H54 (cell line): ENCODE data around the gene SLC26A4.

Experiments
- DNase-seq: peaks from one replicate; pipeline ENCODE4 v3.0.0; 2011; ENCODE audit warnings: low spot score, mixed read lengths; ENCODE audit not compliant: insufficient read length
- FAIRE-seq: peaks from 3 replicates; lab custom pipeline; 2011; peaks lifted over from hg19 to GRCh38; lab: Jason Lieb, UNC
- POLR2A ChIP-seq: IDR thresholded peaks from 2 replicates; pipeline ENCODE4 v1.6.1; 2011; ENCODE audit warnings: low read depth, mild to moderate bottlenecking, low read length

SLC26A4 gene

GRCh38 chr7:107723255-107723654 is 62.6 kb downstream of the SLC26A4 start:
- no peak for TF ChIP-seq POLR2A
- DNase-seq (no peak), FAIRE-seq (no peak)

- FAIRE-seq (peak; percentile 90), DNase-seq (no peak)
- TF ChIP-seq POLR2A, result no peak
Observed at GRCh38 chr7:107725138-107725740, 64.6 kb downstream of the SLC26A4 start.

DNA sequence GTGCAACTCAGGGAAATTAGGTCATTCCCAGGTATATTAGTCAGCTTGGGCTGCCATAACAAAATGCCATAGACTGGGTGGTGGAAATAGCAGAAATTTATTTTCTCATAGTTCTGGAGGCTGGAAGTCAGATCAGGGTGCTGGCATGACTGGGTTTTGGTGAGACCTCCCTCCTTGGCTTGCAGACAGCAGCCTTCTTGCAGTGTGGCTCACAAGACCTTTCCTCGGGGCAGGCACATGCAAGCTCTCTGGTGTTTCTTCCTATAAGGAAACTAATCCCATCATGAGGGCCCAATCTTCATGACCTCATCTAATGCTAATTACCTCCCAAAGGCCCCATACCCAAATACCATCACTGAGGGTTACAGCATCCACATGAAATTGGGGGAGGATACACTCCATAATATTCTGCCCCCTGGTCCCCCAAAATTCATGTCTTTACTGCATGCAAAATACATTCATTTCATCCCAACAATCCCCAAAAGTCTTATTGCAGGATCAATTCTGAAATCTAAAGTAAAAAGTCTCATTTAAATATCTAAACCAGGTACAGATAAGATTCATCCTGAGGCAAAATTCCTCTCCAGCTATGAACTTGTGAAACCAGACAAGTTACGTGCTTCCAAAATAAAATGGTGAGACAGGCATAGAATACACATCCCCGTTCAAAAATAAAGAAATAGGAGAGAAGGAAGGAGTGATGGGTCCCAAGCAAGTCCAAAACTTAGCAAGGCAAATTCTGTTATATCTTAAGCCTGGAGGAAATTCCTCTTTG is 65.9 kb downstream of the SLC26A4 start:
- no peak for DNase-seq
- FAIRE-seq, result no peak
- no peak for TF ChIP-seq POLR2A

DNA sequence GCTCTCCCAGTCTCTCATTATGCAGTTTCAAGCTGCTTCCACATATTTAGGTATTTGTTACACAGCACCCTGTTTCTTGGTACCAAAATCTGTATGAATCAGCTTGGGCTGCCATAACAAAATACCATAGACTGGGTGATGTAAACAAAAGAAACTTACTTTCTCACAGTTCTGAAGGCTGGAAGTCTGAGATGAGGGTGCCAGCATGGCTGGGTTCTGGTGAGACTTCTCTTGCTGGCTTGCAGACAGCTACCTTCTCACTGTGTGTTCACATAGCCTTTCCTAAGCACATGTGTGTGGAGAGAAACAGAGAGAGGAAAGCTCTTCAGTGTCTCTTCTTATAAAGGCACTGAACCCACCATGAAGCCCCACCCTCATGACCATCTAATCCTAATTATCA is 67.6 kb downstream of the SLC26A4 start:
- FAIRE-seq, result no peak
- no peak for DNase-seq
- no peak for TF ChIP-seq POLR2A

GRCh38 chr7:107742678-107743566 is 82.3 kb downstream of the SLC26A4 start:
- DNase-seq, result peak; percentile 38
- no peak; the same call in 1 of the 2 replicates for TF ChIP-seq POLR2A
- FAIRE-seq, result no peak

DNA sequence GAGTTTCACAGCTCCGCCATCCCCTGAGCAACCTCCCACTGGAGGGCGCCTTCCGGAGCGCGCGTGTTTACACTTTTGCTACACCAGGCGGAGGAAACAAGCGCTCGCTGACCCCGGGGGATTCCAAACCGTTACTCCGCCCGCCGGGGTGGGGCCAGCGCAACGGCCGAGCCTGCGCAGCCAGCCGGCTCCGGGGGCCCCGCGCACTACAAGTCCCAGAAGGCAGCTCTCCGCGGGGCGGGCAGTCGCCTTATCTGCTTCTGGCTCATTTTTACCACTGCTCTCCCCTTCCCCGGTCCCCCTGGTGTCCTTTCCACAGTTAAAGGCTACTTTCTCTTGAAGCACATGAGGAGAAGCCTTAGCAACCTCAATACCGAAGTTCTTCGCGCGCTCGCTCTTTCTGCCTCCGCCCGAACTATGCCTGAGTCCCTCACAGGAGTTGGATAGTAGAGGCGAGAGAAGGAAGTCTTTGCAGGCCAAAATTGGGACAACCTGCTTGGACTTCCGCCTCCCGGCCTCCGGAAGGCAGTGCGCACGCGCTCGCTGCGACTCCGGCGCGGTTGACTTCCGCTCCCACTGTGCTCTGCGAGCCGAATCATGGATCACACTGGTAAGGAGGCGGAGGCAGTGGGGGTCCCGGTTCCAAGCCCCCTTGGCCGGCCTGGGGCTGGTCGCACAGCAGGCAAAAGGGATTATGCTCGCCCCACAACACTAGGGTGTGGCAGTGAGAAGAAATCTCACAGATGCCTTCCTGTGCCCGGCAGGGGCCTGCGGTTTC is 83.1 kb downstream of the SLC26A4 start, which contains the start of gene CBLL1:
TSS of gene CBLL1 (plus strand) at position 576 of the 778 bp plus-strand sequence. CDS start at position 598, 22 bp downstream.
- peak; percentile 82 for FAIRE-seq
- TF ChIP-seq POLR2A, result peak; percentile 77
- peak; percentile 76 for DNase-seq

DNA sequence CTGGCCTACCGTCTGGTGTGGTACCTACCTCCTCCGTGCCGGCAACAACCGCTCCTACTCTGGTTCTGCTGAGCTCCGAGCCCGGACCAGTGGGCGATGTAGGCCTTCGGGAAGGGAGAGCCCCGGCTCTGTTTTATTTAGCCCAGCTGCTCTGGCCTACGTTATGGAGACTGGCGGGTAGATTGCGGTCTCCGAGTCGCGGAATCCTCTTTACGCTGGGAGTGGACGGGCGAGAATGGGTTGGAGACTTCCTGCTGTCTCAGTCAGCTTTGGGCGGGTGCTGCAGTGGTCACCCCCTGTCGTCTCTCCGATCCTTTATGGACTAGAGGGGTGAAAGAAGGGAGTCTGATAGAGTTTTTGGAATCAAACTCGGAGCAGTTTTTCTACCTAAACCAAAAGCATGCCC is 83.7 kb downstream of the SLC26A4 start:
- DNase-seq (no peak), FAIRE-seq (no peak)
- TF ChIP-seq POLR2A, result no peak

GRCh38 chr7:107746006-107746405 is 85.4 kb downstream of the SLC26A4 start:
- no peak for TF ChIP-seq POLR2A
- DNase-seq (no peak), FAIRE-seq (no peak)

- TF ChIP-seq POLR2A, result no peak
- no peak for FAIRE-seq
Observed at GRCh38 chr7:107751113-107751512, 90.5 kb downstream of the SLC26A4 start.

DNA sequence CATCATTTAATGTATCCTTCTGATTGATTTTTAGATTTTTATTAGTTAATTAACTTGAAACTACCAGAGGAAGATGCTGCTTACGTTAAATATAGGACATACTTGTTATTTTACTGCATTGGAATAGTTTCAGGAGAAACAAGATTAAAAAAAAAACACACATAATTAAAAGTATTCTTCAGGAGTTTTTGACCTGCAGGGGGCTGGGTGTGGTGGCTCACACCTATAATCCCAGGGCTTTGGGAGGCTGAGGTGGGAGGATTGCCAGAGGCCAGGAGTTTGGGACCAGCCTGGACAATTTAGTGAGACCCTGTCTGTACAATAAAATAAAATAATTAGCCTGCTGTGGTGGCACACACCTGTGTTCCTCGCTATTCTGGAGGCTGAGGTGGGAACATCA is 94.0 kb downstream of the SLC26A4 start:
- TF ChIP-seq POLR2A, result no peak
- DNase-seq, result no peak
- FAIRE-seq, result no peak

More at GRCh38 chr7:107751113-107751512, 90.5 kb downstream of the SLC26A4 start:
- DNase-seq, result no peak

- FAIRE-seq (no peak), DNase-seq (no peak)
- no peak for TF ChIP-seq POLR2A
Observed at GRCh38 chr7:107758667-107759066, 98.0 kb downstream of the SLC26A4 start.

- DNase-seq (no peak), FAIRE-seq (no peak)
- TF ChIP-seq POLR2A, result no peak
Observed at GRCh38 chr7:107767391-107767790, 106.8 kb downstream of the SLC26A4 start.
